HepG2 (cell line): ENCODE measurements around the gene KIRREL2. TPM values are rescaled to one million over a fixed set of nuclear protein-coding genes. Genes with fewer than 3 reads are reported as not detected.

Source experiments
- AFF4 ChIP-seq: sonication (generic); formaldehyde crosslinking; IDR thresholded peaks from 2 replicates; pipeline ENCODE4 v1.4.0; 2020; ENCODE audit warnings: missing genetic modification reagents
- CENPT ChIP-seq: sonication (generic); formaldehyde crosslinking; IDR thresholded peaks from 2 replicates; pipeline ENCODE4 v1.8.0; 2022; ENCODE audit warnings: low read depth, mild to moderate bottlenecking, moderate library complexity, missing genetic modification reagents
- HNF4G ChIP-seq, 2 experiments: sonication (generic) in 1 of 2; formaldehyde crosslinking in 1 of 2; IDR thresholded peaks; 2 replicates each; pipeline versions ENCODE4 v1.4.0 to v1.6.1; 2011 to 2020; ENCODE audit warnings: borderline replicate concordance in 2 of 2, low read depth in 2 of 2, mild to moderate bottlenecking in 2 of 2, low read length in 1 of 2, missing genetic modification reagents in 1 of 2, moderate library complexity in 1 of 2
- MAFK ChIP-seq, 2 experiments: IDR thresholded peaks in 1 of 2; conservative IDR thresholded peaks in 1 of 2; 2 replicates each; pipeline ENCODE4 v1.6.1; 2011; ENCODE audit warnings: improper control_type of control experiment in 2 of 2, low read length in 2 of 2
- NFE2L2 ChIP-seq: fragments of 150-350 bp; IDR thresholded peaks from 2 replicates; pipeline ENCODE4 v1.6.1; 2014; ENCODE audit warnings: low read length
- ZNF691 ChIP-seq: sonication (generic); formaldehyde crosslinking; IDR thresholded peaks from 2 replicates; pipeline ENCODE4 v1.4.0; 2020; ENCODE audit warnings: missing genetic modification reagents, low read depth, mild to moderate bottlenecking, borderline replicate concordance
- ZNF816 ChIP-seq: sonication (generic); formaldehyde crosslinking; IDR thresholded peaks from 2 replicates; pipeline ENCODE4 v1.8.0; 2022; ENCODE audit warnings: missing genetic modification reagents, mild to moderate bottlenecking, borderline replicate concordance
- polyA plus RNA-seq, 8 experiments: library from polyadenylated mRNA; depleted of rRNA in 3 of 8; stranded (reverse) in 7 of 8; unstranded in 1 of 8; fragments of >200 nt; fragmentation: Illumina TruSeq in 4 of 8; extraction: Trizol in 4 of 8; gene quantifications; 2 replicates each; pipeline versions ENCODE4 v1.2.1 to v1.2.3, GENCODE V29; 2011 to 2016; ENCODE audit warnings: low read depth in 4 of 8, missing spikeins in 1 of 8, mixed read lengths in 1 of 8; ENCODE audit not compliant: insufficient read depth in 1 of 8
- total RNA-seq, 5 experiments: library from RNA; depleted of rRNA; stranded (reverse); fragments of >200 nt; fragmentation: Illumina TruSeq; extraction: Trizol; gene quantifications; 2 replicates each; pipeline ENCODE4 v1.2.3, GENCODE V29; 2016; ENCODE audit warnings: low read depth in 1 of 5

The KIRREL2 gene
- total and polyA plus RNA-seq, 2 of the 13 experiments (the other 11 are each of a cell fraction or from before 2014, with no cell fraction given) = 0.18 to 2.4 TPM

GRCh38 chr19:35895911-35896642 is 39.4 kb downstream of the KIRREL2 start (continued):
- TF ChIP-seq AFF4 (CRISPR knock-in tag) (no peak), CENPT (CRISPR knock-in tag) (no peak), MAFK (conservative IDR thresholded peaks at IDR 0.05 in 1 of 2, IDR thresholded peaks at IDR 0.05 in 1 of 2; ENCODE audit: low read length in 2 of 2) (no peak), ZNF691 (no peak), NFE2L2 (no peak), HNF4G (IDR thresholded peaks at IDR 0.05; ENCODE audit: borderline replicate concordance, low read depth, low read length) (no peak), HNF4G (CRISPR knock-in tag; IDR thresholded peaks at IDR 0.05; ENCODE audit: borderline replicate concordance, low read depth) (no peak), ZNF816 (CRISPR knock-in tag) (no peak)
